Measurements from ENCODE around the gene COA1.

The COA1 gene

DNA sequence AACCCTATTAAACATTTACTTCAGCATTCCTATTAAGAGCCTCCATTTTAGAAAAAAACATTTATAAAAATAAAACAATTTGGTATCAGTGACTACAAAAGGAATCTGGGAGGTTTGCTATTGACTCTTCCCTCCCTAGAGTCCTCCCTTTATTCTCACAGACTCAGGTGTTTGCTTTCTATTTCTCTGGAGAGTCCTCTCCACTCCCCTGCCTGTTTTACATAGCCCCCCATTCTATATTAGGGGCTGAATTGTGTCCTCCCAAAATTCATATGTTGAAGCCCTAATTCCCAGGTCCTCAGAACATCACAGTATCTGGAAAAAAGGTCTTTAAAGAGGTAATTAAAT is 69.8 kb downstream of the COA1 start:
- peak overlapping the region; percentile 66 for H3K27ac ChIP-seq
- DNase-seq (ENCODE audit: low read depth, low spot score) = no peak

- peak overlapping the region; percentile 66 for H3K27ac ChIP-seq
- DNase-seq (ENCODE audit: low read depth, low spot score) = no peak
Measured at GRCh38 chr7:43658718-43659548, 70.4 kb downstream of the COA1 start.

DNA sequence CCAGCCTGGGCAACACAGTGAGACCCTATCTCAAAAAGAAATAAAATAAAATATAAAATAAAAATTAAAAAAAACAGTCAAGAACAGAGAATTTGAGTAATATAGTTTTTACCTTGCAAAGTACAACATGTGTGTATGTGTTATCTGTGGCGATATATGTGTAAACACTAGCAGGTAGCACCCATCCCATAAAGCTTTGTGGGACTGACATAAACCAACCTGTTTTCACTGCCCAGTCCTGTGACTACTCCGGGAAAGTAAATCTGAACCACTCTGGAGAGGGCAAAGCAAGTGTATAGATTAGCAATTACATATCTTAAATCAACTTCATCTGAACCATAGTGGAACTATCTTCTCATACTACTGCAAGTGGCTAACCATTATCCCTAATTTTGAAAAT is 72.3 kb downstream of the COA1 start:
- no peak for DNase-seq (ENCODE audit: low read depth, low spot score)
- no peak overlapping the region for H3K27ac ChIP-seq

- DNase-seq (ENCODE audit: low read depth, low spot score) = no peak
- no peak overlapping the region for H3K27ac ChIP-seq
Measured at GRCh38 chr7:43655584-43655983, 73.7 kb downstream of the COA1 start.

DNA sequence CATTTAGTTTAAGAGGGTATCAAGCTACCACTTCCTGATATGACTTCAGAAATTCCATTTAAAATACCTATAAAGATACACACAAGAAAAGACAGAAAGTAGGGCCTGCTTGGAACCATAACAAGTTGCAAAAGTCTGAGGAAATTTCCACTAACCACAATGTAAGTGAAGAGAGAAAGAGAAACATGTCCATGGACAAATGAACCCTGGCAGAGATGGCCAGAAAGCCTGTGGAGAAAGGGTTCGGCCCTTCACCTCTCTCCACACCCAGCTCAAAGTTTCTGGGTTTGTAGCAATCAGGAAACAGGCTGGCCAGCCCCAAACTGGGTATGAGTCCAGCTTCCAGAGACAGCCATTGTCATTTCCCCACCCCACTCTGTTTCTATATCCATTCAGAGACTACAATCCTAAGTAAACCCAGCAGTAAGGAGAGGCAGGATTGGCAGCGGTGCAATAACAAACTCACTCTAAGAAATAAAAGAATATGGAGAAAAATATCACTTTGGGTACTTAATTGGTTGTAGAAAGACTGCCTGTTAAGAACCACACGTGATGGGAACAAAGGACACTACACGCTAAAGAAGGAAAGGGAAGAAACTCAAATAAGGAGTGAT is 75.3 kb downstream of the COA1 start:
- H3K27ac ChIP-seq = no peak overlapping the region
- DNase-seq (ENCODE audit: low read depth, low spot score) = no peak

DNA sequence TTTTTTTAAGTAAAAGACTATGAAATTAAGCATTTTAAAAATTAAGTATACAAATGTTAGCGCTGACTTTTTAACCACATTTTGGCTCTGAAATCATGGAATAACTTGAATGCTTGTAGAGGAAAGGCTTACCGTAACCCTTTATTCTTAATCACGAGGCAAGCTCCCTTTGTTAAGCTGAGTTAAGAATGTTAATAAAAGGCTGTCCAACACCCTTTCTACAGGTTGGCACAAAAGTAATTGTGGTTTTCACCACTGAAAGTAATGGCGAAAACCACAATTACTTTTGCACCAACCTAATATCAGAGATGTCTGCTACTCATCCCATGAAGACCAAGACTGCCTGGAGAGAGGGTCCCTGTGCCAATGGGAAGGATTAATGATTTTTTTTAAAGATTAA is 75.9 kb downstream of the COA1 start:
- H3K27ac ChIP-seq = no peak overlapping the region
- no peak for DNase-seq (ENCODE audit: low read depth, low spot score)

GRCh38 chr7:43652364-43652763 is 77.0 kb downstream of the COA1 start:
- no peak overlapping the region for H3K27ac ChIP-seq
- no peak for DNase-seq (ENCODE audit: low read depth, low spot score)

- H3K27ac ChIP-seq = peak overlapping the region; percentile 99
- no peak for DNase-seq (ENCODE audit: low read depth, low spot score)
Measured at GRCh38 chr7:43650457-43651052, 78.8 kb downstream of the COA1 start.

DNA sequence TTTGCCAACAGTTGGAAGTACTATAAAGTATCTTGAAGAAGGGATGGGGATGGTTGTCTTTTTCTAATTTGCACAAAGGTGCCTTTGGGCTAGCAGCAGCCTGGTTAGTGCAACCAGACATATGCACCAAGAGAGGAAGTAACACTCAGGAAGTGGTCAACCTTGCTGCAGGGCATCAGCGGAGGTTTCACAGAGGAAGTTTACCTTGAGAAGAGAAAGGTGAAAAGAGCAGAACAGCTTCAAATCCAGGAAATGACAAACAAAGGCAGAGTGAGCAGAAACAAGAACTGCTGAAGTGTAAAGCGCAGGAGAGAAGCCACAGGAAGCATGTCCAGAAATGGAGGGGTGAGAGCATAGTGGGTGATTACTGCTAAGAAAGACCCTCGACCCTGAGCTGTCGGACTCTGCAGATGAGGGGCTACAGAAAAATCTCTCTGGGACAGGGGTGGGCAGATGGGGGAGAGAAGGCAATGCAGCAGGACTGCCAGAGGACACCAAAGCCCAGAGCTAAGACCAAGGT is 79.5 kb downstream of the COA1 start:
- H3K27ac ChIP-seq = peak overlapping the region; percentile 99
- no peak for DNase-seq (ENCODE audit: low read depth, low spot score)

GRCh38 chr7:43648473-43649406 is 80.6 kb downstream of the COA1 start:
- peak; percentile 52 for DNase-seq (ENCODE audit: low read depth, low spot score)

GRCh38 chr7:43647673-43648472 is 81.5 kb downstream of the COA1 start:
- H3K27ac ChIP-seq = peak overlapping the region; percentile 99
- peak; percentile 94 for DNase-seq (ENCODE audit: low read depth, low spot score)

More at GRCh38 chr7:43648473-43649406, 80.6 kb downstream of the COA1 start:
- H3K27ac ChIP-seq = peak overlapping the region; percentile 99

DNA sequence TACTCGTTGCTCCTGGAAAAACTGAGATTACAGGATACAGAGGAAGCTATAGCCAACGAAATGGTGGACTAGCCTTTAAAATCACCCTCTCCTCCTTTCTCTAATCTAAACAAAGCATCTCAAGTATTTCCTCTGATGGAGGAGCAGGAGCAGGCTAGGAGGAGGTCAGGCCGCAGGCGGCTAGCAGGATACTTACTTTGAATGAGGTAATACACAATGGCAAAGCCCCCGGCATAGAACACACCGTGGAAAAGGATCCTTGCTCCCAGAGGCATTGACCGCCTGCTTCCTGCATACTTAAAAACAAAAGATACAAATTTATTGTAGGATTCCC is 82.0 kb downstream of the COA1 start:
- peak overlapping the region; percentile 99 for H3K27ac ChIP-seq
- no peak for DNase-seq (ENCODE audit: low read depth, low spot score)

DNA sequence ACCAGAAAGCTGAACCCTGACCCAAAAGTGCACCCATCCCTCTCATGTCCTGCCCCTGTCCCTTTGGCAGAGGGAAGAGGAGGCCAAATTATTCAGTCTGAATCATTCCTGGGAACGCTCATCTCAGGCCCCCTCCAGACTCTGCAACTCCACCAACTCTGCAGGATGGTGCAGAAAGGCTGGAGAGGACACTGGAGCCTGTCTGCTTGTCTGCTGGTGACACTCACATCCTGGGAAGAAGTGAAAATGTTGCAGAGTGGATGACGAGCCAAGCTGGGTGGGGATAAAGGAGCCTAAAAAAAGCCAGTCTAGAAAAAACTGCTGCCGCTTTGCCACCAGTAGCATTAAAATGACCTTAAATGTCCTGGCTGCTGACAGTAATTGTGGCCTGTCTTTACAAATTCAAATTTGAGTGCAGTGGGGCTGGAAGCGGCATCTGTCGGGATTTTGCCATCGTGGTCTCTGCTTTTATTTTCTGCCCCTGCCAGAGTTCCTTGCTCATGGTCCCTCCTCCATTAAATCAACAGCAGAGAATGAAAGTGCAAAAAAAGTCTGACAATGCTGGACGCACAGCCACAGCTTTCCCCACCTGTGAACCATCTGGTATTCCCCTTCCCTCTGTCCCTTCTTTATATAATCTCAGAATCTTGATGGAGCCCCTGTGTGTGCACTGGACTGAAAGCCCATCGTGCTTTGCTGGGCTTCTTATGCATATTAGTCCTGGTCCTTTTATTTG is 82.6 kb downstream of the COA1 start:
- H3K27ac ChIP-seq = peak overlapping the region; percentile 99
- DNase-seq (ENCODE audit: low read depth, low spot score) = no peak

DNA sequence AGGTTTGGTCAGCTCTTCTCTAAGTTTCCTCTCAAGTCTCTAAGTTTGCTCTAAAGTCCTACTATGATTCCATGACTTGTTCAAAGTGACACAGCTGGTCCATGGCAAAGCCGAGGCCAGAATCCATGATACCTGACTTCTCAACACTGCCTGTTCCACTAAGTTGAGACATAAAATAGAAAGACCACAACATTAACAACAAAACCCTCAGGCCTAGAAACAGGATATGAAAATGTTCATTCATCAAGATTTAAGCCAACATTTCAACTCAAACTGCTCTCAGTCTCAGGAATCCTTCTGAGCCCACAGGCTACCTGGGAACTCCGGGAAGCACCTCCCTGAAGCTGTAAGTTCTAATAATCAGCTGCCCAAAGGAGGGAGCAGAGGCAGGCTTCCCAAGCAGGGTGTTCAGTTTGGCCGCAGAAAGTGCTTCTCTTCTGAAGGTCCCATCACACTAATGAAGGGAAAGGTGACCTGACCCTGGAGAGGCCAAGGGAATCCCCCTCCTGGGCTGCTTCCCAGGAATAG is 83.6 kb downstream of the COA1 start:
- H3K27ac ChIP-seq = peak overlapping the region; percentile 99
- no peak for DNase-seq (ENCODE audit: low read depth, low spot score)

DNA sequence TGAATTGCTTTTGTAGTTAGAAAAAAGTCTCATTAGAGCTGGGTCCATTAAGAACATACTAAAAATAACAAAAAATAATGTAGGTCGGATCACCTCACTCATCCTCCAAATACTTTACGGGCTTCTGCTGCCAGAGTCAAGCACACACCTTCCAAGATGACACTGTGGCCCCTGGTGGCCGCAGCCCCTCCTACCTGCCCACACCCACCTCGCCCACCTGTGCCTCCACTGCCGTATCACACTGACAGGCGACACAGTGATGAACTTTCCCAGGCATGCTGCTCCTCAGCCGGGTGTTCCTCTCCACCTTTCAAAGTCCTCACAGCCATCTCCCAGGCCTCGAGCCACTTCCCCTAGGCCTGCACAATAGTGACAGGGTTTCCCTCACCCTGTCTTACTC is 85.5 kb downstream of the COA1 start:
- no peak for DNase-seq (ENCODE audit: low read depth, low spot score)
- no peak overlapping the region for H3K27ac ChIP-seq

- DNase-seq (ENCODE audit: low read depth, low spot score) = no peak
- peak overlapping the region; percentile 92 for H3K27ac ChIP-seq
Measured at GRCh38 chr7:43642897-43643630, 86.3 kb downstream of the COA1 start.

DNA sequence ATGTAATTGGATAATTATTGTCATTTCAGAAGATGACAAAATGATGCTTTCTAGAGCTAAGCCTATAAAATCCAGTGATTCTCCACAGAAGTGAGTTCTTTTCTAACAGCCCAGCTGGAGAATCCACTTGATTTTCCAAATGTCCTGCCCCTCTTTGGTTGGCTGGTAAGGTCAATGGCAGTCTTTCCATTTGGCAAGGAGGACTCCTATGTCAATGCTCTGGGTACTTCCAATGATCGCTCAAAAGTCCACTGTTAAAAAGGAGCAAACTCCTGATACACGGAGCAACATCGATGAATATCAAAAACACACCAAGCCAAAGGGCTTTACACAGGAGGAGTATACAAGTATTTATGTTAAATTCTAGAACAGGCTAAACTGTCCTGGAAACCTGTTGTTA is 88.6 kb downstream of the COA1 start:
- peak overlapping the region; percentile 92 for H3K27ac ChIP-seq
- DNase-seq (ENCODE audit: low read depth, low spot score) = no peak

Measured in epithelial cell of prostate (primary cell).